Keratinocyte (primary cell): ENCODE results near the gene HPSE2.
"Not testable (repeated sequence)": the region's sequence is repeated elsewhere in the genome, so short reads cannot be mapped to it uniquely, and the experiment has no call there.

Experiments
- CTCF ChIP-seq, 3 experiments: IDR thresholded peaks in 1 of 3; conservative IDR thresholded peaks in 1 of 3; optimal IDR thresholded peaks in 1 of 3; 2 replicates in 2 of 3; 3 replicates in 1 of 3; pipeline versions ENCODE3 to v1.5.1; 2011; ENCODE audit warnings: low read length in 3 of 3, mild to moderate bottlenecking in 3 of 3, moderate library complexity in 2 of 3, control low read depth in 1 of 3, inconsistent platforms in 1 of 3; ENCODE audit not compliant: insufficient read depth in 2 of 3; ENCODE audit errors: extremely low read depth in 1 of 3
- EZH2 ChIP-seq: IDR thresholded peaks from one replicate; pipeline ENCODE4 v1.6.1; 2012; ENCODE audit warnings: inconsistent platforms, mild to moderate bottlenecking, low read length, moderate library complexity

GRCh38 chr10:99247893-99248292, 12.2 kb upstream of the HPSE2 start:
- TF ChIP-seq EZH2; CTCF (optimal IDR thresholded peaks at IDR 0.05 in 1 of 3, IDR thresholded peaks at IDR 0.05 in 1 of 3, conservative IDR thresholded peaks at IDR 0.05 in 1 of 3; ENCODE audit: extremely low read depth in 1 of 3, insufficient read depth in 2 of 3, low read length in 3 of 3): not testable (repeated sequence)
